Astrocyte (in vitro differentiated cells and primary cell): Measurements from ENCODE around the gene PLAAT4. TPM values are rescaled to one million over a fixed set of nuclear protein-coding genes. Genes with fewer than 3 reads are reported as not detected.
"Not testable (repeated sequence)": the region's sequence is repeated elsewhere in the genome, so short reads cannot be mapped to it uniquely, and the experiment has no call there.

Experiments
- DNase-seq: peaks from one replicate; pipeline ENCODE4 v3.0.0-alpha.2; 2010; ENCODE audit warnings: low read depth
- FAIRE-seq: peaks from 2 replicates; lab custom pipeline; 2011; peaks lifted over from hg19 to GRCh38; lab: Jason Lieb, UNC
- H2AFZ ChIP-seq: 2 replicates; pipeline ENCODE4 v1.6.0; 2012; ENCODE audit warnings: low read depth, low read length, inconsistent platforms
- H3K27ac ChIP-seq: 2 replicates; pipeline ENCODE4 v1.5.1; 2011; ENCODE audit warnings: low read depth, low read length, inconsistent platforms
- H3K27me3 ChIP-seq: 2 replicates; pipeline ENCODE4 v1.6.0; 2011; ENCODE audit warnings: low read length, inconsistent platforms; ENCODE audit not compliant: insufficient read depth
- H3K36me3 ChIP-seq: 2 replicates; pipeline ENCODE4 v1.5.1; 2011; ENCODE audit warnings: low read length, inconsistent platforms; ENCODE audit not compliant: insufficient read depth
- H3K4me1 ChIP-seq: 2 replicates; pipeline ENCODE4 v1.5.1; 2011; ENCODE audit warnings: low read length, inconsistent platforms; ENCODE audit not compliant: insufficient read depth
- H3K4me2 ChIP-seq: 2 replicates; pipeline ENCODE4 v1.6.0; 2012; ENCODE audit warnings: low read length, inconsistent platforms
- H3K4me3 ChIP-seq: 2 replicates; pipeline ENCODE4 v1.5.1; 2011; ENCODE audit warnings: low read depth, mild to moderate bottlenecking, low read length, inconsistent platforms; ENCODE audit not compliant: insufficient read depth
- H3K79me2 ChIP-seq: 2 replicates; pipeline ENCODE4 v1.6.0; 2012; ENCODE audit warnings: mild to moderate bottlenecking, low read length, inconsistent platforms; ENCODE audit not compliant: insufficient read depth
- H3K9ac ChIP-seq: 2 replicates; pipeline ENCODE4 v1.6.0; 2012; ENCODE audit warnings: mild to moderate bottlenecking, low read length, inconsistent platforms
- H3K9me3 ChIP-seq: 2 replicates; pipeline ENCODE4 v1.5.1; 2012; ENCODE audit warnings: low read depth, mild to moderate bottlenecking, low read length, inconsistent platforms; ENCODE audit not compliant: insufficient read depth
- H4K20me1 ChIP-seq: 2 replicates; pipeline ENCODE4 v1.6.0; 2012; ENCODE audit warnings: low read length, inconsistent platforms; ENCODE audit not compliant: insufficient read depth
- H3K27ac Mint-ChIP-seq: one replicate; pipeline ENCODE4 v1.8.0; 2021; ENCODE audit warnings: mild to moderate bottlenecking, mixed read lengths; ENCODE audit not compliant: unreplicated experiment
- H3K27me3 Mint-ChIP-seq: one replicate; pipeline ENCODE4 v1.8.0; 2021; ENCODE audit warnings: low read depth, mixed read lengths; ENCODE audit not compliant: unreplicated experiment
- H3K36me3 Mint-ChIP-seq: one replicate; pipeline ENCODE4 v1.8.0; 2021; ENCODE audit warnings: low read depth, mixed read lengths; ENCODE audit not compliant: unreplicated experiment
- H3K4me1 Mint-ChIP-seq: one replicate; pipeline ENCODE4 v1.8.0; 2021; ENCODE audit warnings: low read depth, mixed read lengths; ENCODE audit not compliant: unreplicated experiment
- H3K4me3 Mint-ChIP-seq: one replicate; pipeline ENCODE4 v1.8.0; 2021; ENCODE audit warnings: mild to moderate bottlenecking, moderate library complexity, mixed read lengths; ENCODE audit not compliant: unreplicated experiment
- H3K9me3 Mint-ChIP-seq: one replicate; pipeline ENCODE4 v1.8.0; 2021; ENCODE audit warnings: mild to moderate bottlenecking, mixed read lengths; ENCODE audit not compliant: unreplicated experiment
- CTCF ChIP-seq: IDR thresholded peaks from 2 replicates; pipeline ENCODE4 v1.5.1; 2011; ENCODE audit warnings: low read depth, mild to moderate bottlenecking, inconsistent platforms, low read length, moderate library complexity; ENCODE audit not compliant: insufficient read depth
- EZH2 ChIP-seq: IDR thresholded peaks from 2 replicates; pipeline ENCODE4 v1.6.1; 2012; ENCODE audit warnings: mild to moderate bottlenecking, low read length, inconsistent platforms; ENCODE audit not compliant: insufficient read depth
- total RNA-seq: library from RNA; stranded (reverse); gene quantifications from 2 replicates; pipeline ENCODE4 v1.2.1, GENCODE V29; 2021

PLAAT4 gene
- total RNA-seq, 1 donor from 2014 or later = 4.9 TPM

GRCh38 chr11:63527667-63528066 is 8.9 kb upstream of the PLAAT4 start:
- Mint-ChIP-seq H3K27me3 (peaks cover 3% of the 10 kb centered on the region), H3K4me1 (peaks cover 15% of the 10 kb centered on the region), H3K36me3 (peaks cover 1% of the 10 kb centered on the region), H3K9me3 (no peaks in the 10 kb centered on the region), H3K27ac (no peak overlapping the region), H3K4me3 (no peak overlapping the region)
- H3K9ac ChIP-seq = no peak overlapping the region
- no peaks in the 10 kb centered on the region for H3K9me3 ChIP-seq
- H3K4me1 ChIP-seq = peaks cover 17% of the 10 kb centered on the region
- H3K79me2 ChIP-seq = no peaks in the 10 kb centered on the region
- no peak overlapping the region for H3K27ac ChIP-seq
- H3K4me3 ChIP-seq = no peak overlapping the region
- TF ChIP-seq CTCF = no peak
- TF ChIP-seq EZH2 = no peak
- H3K4me2 ChIP-seq = no peak overlapping the region
- no peak for DNase-seq
- no peak for FAIRE-seq
- no peak overlapping the region for H2AFZ ChIP-seq
- H3K27me3 ChIP-seq = no peaks in the 10 kb centered on the region
- H4K20me1 ChIP-seq = no peaks in the 10 kb centered on the region
- no peaks in the 10 kb centered on the region for H3K36me3 ChIP-seq

GRCh38 chr11:63528156-63528555 is 8.5 kb upstream of the PLAAT4 start:
- H3K27me3 Mint-ChIP-seq, H3K9me3 ChIP-seq, H3K79me2 ChIP-seq, H3K4me3 ChIP-seq, H3K36me3 ChIP-seq, H3K4me3 Mint-ChIP-seq, H3K27ac Mint-ChIP-seq, H3K36me3 Mint-ChIP-seq, H3K4me2 ChIP-seq, H3K27me3 ChIP-seq, H3K27ac ChIP-seq, FAIRE-seq, H3K9ac ChIP-seq, DNase-seq, H4K20me1 ChIP-seq, H3K9me3 Mint-ChIP-seq, H2AFZ ChIP-seq: not testable (repeated sequence)
- H3K4me1 ChIP-seq = peaks cover 22% of the 10 kb centered on the region
- peaks cover 18% of the 10 kb centered on the region for H3K4me1 Mint-ChIP-seq

- not testable (repeated sequence) for H3K9ac ChIP-seq, H3K36me3 Mint-ChIP-seq, H3K27me3 Mint-ChIP-seq, H2AFZ ChIP-seq, DNase-seq, H3K36me3 ChIP-seq, H3K79me2 ChIP-seq, H3K4me3 ChIP-seq, H3K4me3 Mint-ChIP-seq, H3K9me3 ChIP-seq, H3K4me2 ChIP-seq, H3K27ac ChIP-seq, H3K27ac Mint-ChIP-seq, H3K9me3 Mint-ChIP-seq, H4K20me1 ChIP-seq, H3K27me3 ChIP-seq, FAIRE-seq
- H3K4me1 Mint-ChIP-seq = peaks cover 21% of the 10 kb centered on the region
- H3K4me1 ChIP-seq = peaks cover 24% of the 10 kb centered on the region
Observed at GRCh38 chr11:63528729-63529278, 7.8 kb upstream of the PLAAT4 start.

- H2AFZ ChIP-seq, H3K4me3 Mint-ChIP-seq, H3K9me3 ChIP-seq, H3K9me3 Mint-ChIP-seq, H3K4me2 ChIP-seq, DNase-seq, H4K20me1 ChIP-seq, H3K79me2 ChIP-seq, H3K36me3 Mint-ChIP-seq, H3K27me3 ChIP-seq, H3K27ac Mint-ChIP-seq, H3K27me3 Mint-ChIP-seq, FAIRE-seq, H3K9ac ChIP-seq, H3K36me3 ChIP-seq, H3K4me3 ChIP-seq, H3K27ac ChIP-seq: not testable (repeated sequence)
- H3K4me1 Mint-ChIP-seq = peaks cover 21% of the 10 kb centered on the region
- peaks cover 24% of the 10 kb centered on the region for H3K4me1 ChIP-seq
Observed at GRCh38 chr11:63529373-63529772, 7.2 kb upstream of the PLAAT4 start.
